HL-60 (cell line): ENCODE data around the gene TIE1.
"Not testable (repeated sequence)": the region's sequence is repeated elsewhere in the genome, so short reads cannot be mapped to it uniquely, and the experiment has no call there.

Source experiments
- DNase-seq, 2 experiments: peaks; one replicate each; pipeline ENCODE4 v3.0.0-alpha.2; 2010 to 2020; ENCODE audit warnings: low read depth in 1 of 2, low spot score in 1 of 2
- H3K27ac ChIP-seq: fragments of 250-450 bp; sonication (Bioruptor Pico); replicated peaks from 2 replicates; pipeline ENCODE4 v1.5.1; 2020; ENCODE audit warnings: mild to moderate bottlenecking, moderate library complexity
- H3K27me3 ChIP-seq: fragments of 250-450 bp; sonication (Bioruptor Pico); 2 replicates; pipeline ENCODE4 v1.5.1; 2021; ENCODE audit warnings: mild to moderate bottlenecking, moderate library complexity; ENCODE audit not compliant: insufficient read depth, poor library complexity, severe bottlenecking
- H3K4me3 ChIP-seq: replicated peaks from 2 replicates; pipeline ENCODE4 v1.5.1; 2011; ENCODE audit warnings: mild to moderate bottlenecking, control low read depth, low read length; ENCODE audit not compliant: insufficient read depth
- CTCF ChIP-seq: IDR thresholded peaks from one replicate; pipeline ENCODE4 v1.5.1; 2011; ENCODE audit warnings: low read length, control low read depth, inconsistent platforms; ENCODE audit not compliant: insufficient read depth
- GABPA ChIP-seq: IDR thresholded peaks from 2 replicates; pipeline ENCODE4 v1.6.1; 2012; ENCODE audit warnings: low read depth
- POLR2AphosphoS5 ChIP-seq: IDR thresholded peaks from 2 replicates; pipeline ENCODE4 v1.6.1; 2012; ENCODE audit warnings: low read depth
- REST ChIP-seq: IDR thresholded peaks from 2 replicates; pipeline ENCODE4 v1.6.1; 2012; ENCODE audit warnings: low read depth; ENCODE audit not compliant: insufficient replicate concordance
- SPI1 ChIP-seq: IDR thresholded peaks from 2 replicates; pipeline ENCODE4 v1.6.1; 2012; ENCODE audit warnings: low read depth, mild to moderate bottlenecking, borderline replicate concordance

Gene TIE1

GRCh38 chr1:43366601-43367025, 65.8 kb downstream of the TIE1 start:
- TF ChIP-seq GABPA (no peak), REST (no peak)
- Histone ChIP-seq H3K4me3 (peak overlapping the region; percentile 70), H3K27ac (peak overlapping the region; percentile 95)

GRCh38 chr1:43367026-43367903, 66.5 kb downstream of the TIE1 start:
- no peak for DNase-seq
- Histone ChIP-seq H3K27ac (peak overlapping the region; percentile 95), H3K27me3 (no peaks in the 10 kb centered on the region), H3K4me3 (peak overlapping the region; percentile 70)
- peak; percentile 25; the same call in 1 of the 2 replicates for TF ChIP-seq POLR2AphosphoS5
- TF ChIP-seq SPI1 = no peak
- no peak for TF ChIP-seq GABPA
- no peak for TF ChIP-seq CTCF
- TF ChIP-seq REST = peak; percentile 23

More at GRCh38 chr1:43366601-43367025, 65.8 kb downstream of the TIE1 start:
- no peak for DNase-seq
- H3K27me3 ChIP-seq = no peaks in the 10 kb centered on the region

- DNase-seq = peak; percentile 85 to 94
- H3K27me3 ChIP-seq = no peaks in the 10 kb centered on the region
- H3K4me3 ChIP-seq = peak within 1 kb of the TSS; percentile 70
- TF ChIP-seq CTCF (peak; percentile 20), GABPA (no peak; the same call in 1 of the 2 replicates), POLR2AphosphoS5 (peak; percentile 84), SPI1 (peak; percentile 95)
- peak within 1 kb of the TSS; percentile 95 for H3K27ac ChIP-seq
These were observed 67.3 kb downstream of the TIE1 start, which contains the start of gene ELOVL1 for GRCh38 chr1:43367904-43368645. ELOVL1 (minus strand) TSS chr1:43368011; CDS start chr1:43365609, 2,402 bp downstream.

- Histone ChIP-seq H3K27me3 (no peaks in the 10 kb centered on the region), H3K27ac (peak overlapping the region; percentile 95), H3K4me3 (peak overlapping the region; percentile 55)
- TF ChIP-seq REST = no peak
- no peak for TF ChIP-seq SPI1
- TF ChIP-seq POLR2AphosphoS5 = no peak
- no peak for DNase-seq
These were observed 67.9 kb downstream of the TIE1 start for GRCh38 chr1:43368646-43369020.

GRCh38 chr1:43369779-43370178, 69.0 kb downstream of the TIE1 start:
- H3K4me3 ChIP-seq, H3K27me3 ChIP-seq, H3K27ac ChIP-seq, DNase-seq: not testable (repeated sequence)
